GM18873 (cell line): ENCODE results near the gene ADD3.

Experiments used
- ATAC-seq: cut with Tn5 transposase; IDR thresholded peaks from one replicate; pipeline ENCODE4 v1.9.1; 2021; ENCODE audit warnings: mild to moderate bottlenecking, moderate library complexity, moderate number of reproducible peaks; ENCODE audit not compliant: unreplicated experiment, low FRiP score

ADD3 gene

DNA sequence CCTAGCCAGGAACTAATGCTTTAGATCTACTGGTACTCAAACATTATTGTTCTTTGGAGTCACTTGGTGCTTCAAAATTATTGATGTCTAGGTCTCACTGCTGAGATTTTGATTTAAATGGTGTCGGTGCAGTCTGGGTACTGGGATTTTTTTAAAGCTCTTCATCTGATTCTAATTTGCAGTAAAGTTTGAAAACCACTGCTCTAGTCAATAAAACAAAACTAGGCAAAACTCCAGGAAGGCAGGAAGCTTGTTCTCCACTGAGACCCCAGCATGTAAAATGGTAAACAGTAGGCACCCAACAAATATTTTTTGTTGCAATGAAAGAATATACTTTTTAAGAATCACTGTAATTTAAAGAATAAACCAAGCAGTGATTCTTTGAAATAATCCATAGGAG, 49.7 kb downstream of the ADD3 start:
- no peak for ATAC-seq

DNA sequence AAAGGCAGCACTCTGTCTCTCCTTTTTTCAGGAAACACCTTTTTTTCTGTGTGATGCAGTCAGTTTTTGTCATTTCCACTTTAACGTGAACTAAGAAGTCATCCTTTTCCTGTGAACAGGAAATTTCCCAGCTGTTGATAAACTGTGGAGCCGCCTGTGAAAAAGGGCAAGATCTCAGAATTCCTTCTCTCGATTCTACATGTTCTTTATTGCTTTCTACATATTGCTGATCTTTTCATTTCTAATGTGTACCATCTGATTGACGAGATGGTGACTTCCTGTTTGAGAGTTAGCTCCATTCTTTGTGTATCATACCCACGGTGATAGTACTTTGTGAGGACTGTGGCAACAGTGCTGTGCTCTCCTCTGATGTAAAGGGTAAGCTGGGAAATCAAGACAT, 50.4 kb downstream of the ADD3 start:
- ATAC-seq: no peak

DNA sequence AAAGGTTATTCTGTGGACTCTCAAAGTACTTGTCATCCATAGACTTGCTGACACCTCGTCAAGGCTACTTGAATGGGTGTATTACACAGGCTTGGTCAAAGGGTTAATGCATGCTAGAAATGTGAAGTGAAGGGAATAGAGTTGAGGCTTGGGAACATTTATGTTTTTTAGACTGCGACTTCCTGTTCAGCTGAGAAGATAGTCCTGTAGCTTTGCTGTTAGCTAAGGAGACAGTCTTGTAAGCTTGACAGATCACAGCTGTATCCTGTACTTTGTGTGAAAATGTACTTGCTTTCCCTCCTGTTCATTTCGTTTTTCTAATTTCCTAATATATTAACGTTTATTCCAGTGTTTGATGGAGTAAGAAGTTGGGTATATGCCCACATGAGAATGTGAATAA, 52.1 kb downstream of the ADD3 start:
- no peak for ATAC-seq

DNA sequence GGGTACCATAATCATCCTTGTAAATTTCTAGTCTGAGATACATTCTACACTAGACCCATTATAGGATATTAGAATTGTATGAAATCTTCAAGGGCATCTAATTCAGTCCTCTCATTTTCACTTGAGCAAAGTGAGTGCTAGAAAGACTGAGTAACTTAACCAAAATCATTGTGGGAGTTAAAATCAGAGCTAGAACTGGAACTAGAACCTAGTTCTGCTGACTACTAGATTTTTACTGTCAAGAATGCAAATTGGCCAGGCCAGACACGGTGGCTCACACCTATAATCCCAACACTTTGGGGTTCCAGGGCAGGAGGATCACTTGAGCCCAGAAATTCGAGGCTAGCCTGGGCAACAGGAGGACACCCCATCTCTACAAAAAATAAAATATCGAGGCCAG, 53.9 kb downstream of the ADD3 start:
- no peak for ATAC-seq

DNA sequence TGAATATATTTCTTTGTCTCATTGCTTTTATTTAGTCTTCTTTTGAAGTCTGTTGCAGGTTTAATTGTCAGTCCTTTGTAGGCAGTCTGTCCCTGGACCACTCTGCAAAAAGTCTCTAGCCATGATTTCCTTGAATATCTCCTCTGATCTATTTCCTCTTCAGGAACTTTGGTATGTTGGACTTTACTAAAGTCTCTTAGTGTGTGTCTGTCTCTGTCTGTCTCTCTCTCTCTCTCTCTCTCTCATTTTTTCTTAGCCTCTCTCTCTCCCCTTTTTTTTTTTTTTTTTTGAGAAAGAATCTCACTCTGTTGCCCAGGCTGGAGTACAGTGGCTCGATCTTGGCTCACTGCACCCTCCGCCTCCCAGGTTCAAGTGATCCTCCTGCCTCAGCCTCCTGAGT, 57.5 kb downstream of the ADD3 start:
- no peak for ATAC-seq

DNA sequence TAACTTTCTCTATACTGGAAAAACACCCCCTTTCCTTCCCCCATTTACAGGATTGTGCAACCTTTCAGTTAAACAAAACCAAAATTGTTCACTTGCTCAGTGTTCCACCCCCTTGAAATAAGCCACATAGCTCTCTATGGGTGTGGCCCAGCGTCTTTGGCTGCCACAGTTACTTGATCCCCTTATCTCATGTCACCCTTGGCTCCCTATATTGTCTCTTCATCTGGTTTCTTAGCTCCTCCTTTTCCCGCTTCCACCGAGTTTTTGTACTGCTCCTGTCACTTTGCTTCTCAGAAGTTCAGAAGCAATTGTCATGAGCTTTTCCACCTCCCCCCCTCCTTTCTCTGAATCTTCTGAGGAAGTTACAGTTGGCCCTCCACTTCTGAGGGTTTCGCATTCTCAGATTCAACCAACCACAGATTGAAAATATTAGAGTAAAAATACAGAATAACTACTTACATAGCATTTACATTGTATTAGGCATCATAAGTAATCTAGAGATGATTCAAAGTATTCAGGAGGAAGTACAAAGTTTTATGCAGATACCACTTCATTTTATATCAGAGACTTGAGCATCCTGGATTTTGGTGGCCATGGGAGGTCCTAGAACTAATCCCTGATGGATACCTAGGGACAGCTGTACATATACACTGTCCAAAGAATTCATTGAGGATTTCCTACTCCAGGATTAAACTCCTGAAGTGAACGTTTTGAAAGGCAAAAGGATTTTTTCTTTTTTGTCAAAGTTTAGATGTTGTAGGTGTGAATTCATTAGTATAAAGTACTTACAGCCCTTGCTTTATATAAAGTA, 60.4 kb downstream of the ADD3 start:
- ATAC-seq: peak; percentile 47

DNA sequence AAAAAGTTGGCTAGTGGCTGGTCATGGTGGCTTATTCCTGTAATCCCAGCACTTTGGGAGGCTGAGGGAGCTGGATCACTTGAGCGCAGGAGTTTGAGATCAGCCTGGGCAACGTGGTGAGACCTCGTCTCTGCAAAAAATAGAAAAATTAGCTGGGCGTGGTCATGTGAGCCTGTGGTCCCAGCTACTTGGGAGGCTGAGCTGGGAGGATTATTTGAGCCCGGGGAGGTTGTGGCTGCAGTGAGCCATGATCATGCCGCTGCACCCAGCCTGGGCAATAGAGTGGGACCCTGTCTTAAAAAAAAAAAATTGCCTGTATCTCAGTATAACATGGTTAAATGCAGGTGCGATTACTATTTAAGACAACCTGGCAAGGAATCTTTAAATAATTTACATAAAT, 61.0 kb downstream of the ADD3 start:
- ATAC-seq: no peak

DNA sequence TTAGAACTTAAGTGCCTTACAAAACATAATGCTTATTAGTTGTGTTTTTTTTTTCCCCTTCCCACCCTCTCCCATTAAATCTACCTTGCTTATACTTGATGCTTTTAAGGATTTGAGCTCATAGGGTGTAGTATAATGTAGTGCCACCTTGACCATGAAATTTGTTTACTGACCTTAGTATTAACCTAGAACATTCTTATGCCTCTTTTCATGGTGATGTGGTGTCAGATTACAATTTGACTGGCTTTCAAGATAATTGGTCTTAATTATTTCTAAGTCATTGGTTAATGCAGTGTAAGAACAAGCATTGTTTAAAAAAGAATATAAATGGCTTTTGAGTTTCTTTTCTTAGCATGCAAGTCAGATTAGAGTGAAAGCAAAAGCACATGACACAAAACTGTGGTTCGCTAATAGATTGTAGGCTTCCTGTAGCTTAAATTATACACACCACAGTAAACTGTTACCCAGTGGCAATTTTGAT, 61.8 kb downstream of the ADD3 start:
- ATAC-seq: peak; percentile 78

DNA sequence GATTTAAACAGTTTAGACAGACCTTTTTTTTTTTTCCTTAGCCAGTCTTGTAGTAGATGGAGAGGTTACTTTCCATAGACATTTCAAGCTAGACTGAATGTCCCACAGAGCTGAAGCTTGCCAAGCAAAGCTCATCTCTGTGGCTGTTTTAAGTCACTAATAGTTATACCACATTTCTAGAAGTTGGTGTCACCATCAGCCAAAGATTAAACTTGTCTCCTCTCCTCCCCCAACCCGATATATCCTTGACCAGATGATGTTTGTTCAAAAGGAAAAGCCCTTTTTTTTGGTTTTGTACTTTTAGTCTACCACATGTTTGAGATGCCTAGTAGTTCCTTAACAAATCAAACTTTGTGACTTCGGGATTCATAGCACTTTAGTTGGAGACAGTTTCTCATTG, 66.1 kb downstream of the ADD3 start:
- ATAC-seq: no peak

DNA sequence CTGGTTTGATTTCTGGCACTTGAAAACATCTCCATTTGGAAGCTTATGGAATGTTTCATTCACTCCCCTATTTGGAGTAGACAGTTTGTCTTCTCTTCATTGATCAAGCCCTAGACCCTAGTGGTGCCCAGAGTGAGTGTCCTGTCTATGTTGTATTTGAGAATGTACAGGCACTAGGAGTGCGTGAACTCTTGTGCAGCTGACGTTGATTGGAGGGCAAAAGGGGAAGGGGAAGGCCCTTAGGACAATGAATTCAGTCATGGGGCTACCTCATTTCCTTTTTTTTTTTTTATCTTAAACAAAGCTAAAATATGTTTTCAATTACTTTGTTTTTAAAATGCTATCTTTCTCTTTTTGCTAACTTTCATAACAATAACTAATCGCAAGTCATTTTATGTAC, 66.5 kb downstream of the ADD3 start:
- ATAC-seq: no peak

DNA sequence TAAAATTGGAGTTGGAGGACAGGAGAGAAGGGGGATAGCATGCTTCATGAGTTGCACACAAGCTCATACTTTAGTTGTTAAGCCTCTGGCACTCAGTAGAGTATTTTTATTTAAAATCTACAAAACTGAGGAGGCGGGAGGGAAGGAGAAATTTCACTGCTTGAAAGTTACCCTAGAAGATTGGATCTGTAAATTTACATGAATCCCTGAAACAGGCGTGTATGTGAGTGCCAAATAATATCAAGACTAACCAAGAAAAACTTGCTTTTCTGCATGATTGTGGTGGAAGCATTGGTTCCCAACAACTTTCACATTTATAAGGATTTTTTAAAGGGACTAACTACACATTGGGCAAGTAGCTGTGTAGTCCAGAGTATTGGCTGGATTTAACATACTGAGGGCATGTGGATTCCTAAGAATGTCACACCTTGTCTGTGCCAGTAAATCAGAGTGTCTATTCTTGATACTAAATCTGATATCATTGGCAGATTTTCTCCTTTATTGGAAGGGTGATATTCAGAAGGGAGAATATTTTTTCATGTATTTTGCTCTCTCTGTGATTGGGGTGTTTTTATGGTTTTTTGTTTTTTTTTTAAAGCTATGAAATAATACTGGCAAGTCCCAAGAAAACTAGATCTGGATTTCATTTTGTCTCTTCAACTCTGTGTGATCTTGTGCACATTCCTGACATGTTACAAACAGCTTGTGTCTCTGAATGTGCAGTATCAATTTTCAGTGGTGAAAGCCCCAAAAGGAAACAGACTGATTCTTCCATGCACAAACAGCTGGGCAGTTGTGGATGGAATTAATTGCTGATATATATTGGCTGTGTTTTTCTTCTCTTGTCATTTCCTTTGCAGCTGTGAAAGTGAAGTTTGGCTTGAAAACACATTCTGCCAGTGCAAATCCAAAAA, 67.2 kb downstream of the ADD3 start:
- ATAC-seq: no peak

DNA sequence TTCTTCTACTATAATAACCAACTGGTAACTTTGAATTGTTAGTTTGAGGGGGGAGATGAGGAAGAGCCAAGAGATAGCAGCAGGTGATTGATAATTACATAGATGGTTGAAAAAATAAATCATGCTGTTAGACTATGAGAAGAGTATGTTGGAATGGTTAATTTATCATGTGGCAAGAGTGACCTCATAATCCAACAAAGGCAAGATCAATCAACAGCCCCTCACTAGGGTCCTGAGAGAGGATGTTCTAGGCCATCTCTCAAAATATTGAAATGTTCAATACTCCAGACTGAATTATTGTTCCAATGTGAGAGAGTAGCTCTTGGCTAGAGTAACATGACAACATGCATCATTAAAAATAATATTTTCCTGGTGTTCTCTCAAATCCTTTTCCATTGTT, 67.9 kb downstream of the ADD3 start:
- ATAC-seq: no peak

DNA sequence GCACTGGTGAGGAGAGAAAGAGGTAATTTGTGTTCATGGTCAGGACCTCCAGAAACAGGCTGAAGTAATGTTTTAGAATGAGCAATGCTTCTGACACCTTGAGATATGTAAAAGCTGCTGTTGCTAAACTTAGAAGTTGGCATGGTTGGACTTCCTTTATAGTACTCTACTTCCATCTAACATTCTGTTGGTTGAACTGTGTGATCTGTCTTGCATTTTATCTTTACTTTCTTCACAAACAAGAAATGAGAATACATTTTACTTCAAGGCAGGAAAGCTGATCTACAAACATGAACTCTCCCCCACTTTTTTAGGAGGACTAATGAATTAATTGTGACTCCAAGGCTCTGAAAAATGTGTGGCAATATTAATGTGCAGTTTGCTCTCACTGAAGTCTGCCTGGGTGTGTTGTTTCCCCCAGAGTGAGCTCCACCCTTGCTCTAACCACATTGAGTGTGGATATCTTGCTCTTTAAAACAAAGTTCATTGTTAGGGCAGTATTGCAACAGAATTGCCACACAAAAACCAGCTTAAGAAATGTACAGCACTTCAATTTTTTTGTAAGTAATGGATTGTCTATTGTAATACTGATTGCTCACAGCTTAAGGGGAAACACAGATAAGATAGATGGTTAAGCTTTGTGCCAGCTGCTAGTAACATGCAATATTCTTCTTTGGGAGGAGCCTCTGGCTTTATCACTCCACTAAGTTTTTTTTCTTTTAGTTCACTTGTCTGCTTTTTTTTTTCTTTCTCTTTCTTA, 69.0 kb downstream of the ADD3 start:
- peak; percentile 68 for ATAC-seq

DNA sequence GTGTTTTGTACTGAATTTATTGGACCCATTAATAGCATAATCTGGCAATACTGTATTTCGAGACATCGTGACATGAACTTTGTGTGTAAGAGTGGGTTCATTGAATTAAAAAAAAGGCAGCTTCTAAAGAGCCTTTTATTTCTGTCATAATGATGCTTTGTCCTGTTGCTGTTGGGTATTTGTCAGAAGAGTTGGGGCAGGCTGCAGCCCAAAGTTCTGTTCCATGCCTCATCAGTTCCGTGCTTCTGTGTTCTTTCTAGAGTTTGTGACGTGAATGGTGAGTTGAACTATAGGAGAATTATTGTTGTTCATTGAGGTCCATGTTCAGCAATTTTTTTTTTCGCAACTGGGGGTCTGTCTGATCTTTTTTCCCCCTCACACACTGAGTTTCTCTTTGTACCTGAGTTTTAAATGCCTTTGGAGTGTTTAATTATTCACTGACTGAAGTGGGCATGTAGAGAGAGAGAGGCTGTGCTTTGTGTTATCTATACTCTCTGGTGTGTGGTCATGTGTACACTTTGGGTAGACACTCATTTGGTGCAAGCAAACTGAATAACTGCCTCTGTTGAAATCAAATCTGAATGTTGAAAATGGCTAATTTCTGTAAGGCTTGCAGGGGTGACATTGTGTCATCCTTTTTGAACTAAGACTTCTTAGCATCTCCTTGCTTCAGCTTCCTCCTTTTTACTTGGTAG, 69.8 kb downstream of the ADD3 start:
- no peak for ATAC-seq

DNA sequence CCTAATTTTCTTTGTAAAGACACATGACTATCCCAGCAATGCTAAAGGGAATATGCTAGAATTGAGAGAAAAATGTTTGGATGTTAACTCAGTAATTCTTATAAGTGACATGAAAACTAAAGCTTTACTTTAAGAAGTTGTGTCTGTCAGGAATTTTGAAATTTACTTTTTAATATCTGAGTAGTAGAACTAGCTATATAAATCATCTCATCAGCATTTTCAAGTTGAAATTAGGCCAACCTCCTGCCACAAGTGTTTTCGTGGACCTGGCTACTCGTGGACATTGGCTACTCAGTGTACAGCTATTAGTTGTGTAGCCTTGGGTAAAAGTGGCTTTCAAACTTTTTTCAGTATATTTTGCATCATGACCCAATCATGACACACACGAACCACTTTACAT, 70.5 kb downstream of the ADD3 start:
- ATAC-seq: no peak

DNA sequence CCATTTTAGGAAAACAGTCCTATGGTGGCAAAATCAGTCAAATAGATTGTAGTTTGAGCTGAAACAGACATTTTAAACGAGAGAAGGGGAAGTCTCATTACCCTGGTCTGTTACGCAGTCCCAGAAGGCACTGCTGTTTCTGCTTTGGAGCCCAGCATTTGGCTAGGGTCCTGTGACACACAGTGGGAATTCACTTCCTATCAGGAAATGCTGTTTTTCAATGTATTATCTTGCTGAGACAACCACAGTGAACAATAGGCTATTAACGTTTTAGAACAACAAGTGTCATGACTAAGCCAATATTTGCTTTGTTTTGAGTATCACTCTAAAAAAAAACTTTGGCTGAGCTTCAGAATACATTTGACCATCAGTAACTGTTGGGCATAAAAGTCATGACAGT, 74.1 kb downstream of the ADD3 start:
- no peak for ATAC-seq

DNA sequence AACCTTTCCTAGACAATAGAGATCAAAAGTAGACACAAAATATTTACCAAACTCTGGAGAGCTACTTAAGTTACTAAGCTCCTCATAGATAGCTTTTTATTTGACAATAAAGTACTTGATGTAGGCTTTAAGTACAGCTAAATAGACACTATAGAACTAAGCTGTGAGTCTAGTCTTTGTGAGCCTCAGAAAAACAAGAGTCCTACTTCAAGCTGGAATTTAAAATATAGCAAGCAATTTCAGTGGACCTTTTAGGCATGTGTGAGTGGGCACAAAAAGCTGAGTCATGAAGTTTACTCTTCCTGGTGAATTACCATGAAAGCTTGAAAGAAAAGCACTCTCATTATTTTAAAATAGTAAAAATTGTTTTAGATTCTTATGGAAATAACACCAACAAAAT, 76.1 kb downstream of the ADD3 start:
- no peak for ATAC-seq

DNA sequence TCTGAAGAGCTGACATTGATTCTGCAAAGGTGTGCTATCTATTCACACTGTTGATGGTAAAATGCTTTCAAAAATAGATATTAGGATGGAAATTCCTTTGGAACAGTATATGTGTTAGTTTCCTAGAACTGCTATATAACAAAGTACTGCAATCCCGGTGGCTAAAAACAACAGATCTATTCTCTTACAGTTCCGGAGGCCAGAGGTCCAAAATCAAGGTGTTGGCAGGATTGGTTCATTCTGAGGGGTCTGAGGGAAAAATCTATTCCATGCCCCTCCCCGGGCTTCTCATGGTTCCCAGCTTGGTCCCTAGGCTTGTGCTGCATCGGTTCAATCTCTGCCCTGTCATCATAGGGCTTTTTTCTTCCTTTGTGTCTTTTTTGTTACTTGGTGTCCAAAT, 79.9 kb downstream of the ADD3 start:
- ATAC-seq: no peak

DNA sequence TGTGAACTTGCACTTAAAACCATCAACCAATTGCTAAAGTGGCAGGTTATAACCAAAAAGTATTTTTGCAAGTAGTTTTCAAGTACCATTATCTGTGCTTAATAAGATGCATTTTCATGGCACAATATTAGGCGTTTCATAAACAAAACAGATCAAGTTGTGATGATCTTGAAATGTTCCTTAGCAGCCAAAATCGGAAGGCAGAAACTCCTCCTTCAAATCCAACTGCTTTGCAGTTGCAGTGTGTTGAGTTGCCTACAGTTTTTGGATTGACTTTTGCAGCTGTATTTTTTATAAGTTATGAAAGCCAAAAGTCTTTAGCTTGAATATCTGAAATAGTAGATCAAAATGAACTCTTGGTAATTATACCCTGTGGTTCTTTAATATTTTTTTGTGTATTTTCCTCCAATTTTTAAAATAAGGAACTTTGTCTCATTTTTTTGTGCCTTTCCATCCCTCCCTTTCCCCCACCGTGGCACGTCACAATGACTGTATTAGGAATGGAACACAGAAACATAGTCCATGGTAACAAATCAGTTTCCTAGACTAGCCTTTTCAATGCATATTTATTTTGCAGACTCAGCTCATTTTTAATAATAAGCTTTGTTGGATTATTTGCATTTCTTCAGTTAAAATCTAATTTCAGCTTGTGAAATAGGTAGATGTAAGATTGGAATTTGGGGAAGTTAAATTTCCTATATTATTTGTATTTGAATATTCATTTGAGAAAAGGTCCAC, 80.8 kb downstream of the ADD3 start:
- no peak for ATAC-seq

DNA sequence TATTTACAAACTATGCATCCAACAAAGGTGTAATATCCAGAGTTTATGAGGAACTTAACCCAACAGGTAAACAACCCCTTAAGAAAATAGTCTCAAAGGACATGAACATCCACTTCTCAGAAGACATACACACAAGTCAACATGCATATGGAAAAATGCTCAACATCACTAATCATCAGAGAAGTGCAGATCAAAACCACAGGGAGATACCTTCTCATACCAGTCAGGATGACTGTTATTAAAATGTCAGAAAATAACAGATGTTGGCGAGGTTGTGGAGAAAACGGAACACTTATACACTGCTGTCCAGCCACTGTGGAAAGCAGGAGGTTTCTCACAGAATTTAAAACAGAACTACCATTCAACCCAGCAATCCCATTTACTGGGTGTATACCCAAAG, 84.0 kb downstream of the ADD3 start:
- no peak for ATAC-seq
